Anterior cingulate cortex (tissue), 58 donors: Measurements from ENCODE around the gene IRX3.

Experiments
- DNase-seq, 58 donors: peaks; one replicate each; lab custom pipeline; 2025; lab: John Stamatoyannopoulos, UW

Gene IRX3

GRCh38 chr16:54240271-54241129 lies 46.1 kb downstream of the IRX3 start:
- peak in 2 of 58 donors; percentile 4 to 6 for DNase-seq

GRCh38 chr16:54239456-54239855 lies 47.1 kb downstream of the IRX3 start:
- no peak for DNase-seq

- no peak for DNase-seq
Observed at GRCh38 chr16:54236773-54237172, 49.8 kb downstream of the IRX3 start.

GRCh38 chr16:54233615-54234014 lies 53.0 kb downstream of the IRX3 start:
- no peak for DNase-seq
